Measurements from ENCODE around the gene CFAP251.

Gene CFAP251

GRCh38 chr12:121953695-121954094 is 35.3 kb downstream of the CFAP251 start:
- Histone ChIP-seq H3K9me3 (ENCODE audit: severe bottlenecking) (peaks cover 5% of the 10 kb centered on the region), H3K36me3 (ENCODE audit: low read depth) (peaks cover 57% of the 10 kb centered on the region), H3K4me1 (ENCODE audit: insufficient read depth, poor library complexity, severe bottlenecking) (peaks cover 23% of the 10 kb centered on the region), H3K27me3 (ENCODE audit: insufficient read depth, poor library complexity, severe bottlenecking) (no peaks in the 10 kb centered on the region), H3K27ac (ENCODE audit: poor library complexity, severe bottlenecking) (peak overlapping the region; percentile 5), H3K4me3 (ENCODE audit: severe bottlenecking) (no peak overlapping the region)
- no peak for DNase-seq (ENCODE audit: low spot score)
- no peak for ATAC-seq (ENCODE audit: low read depth)
- TF ChIP-seq CTCF (IDR thresholded peaks at IDR 0.05; ENCODE audit: poor library complexity, severe bottlenecking) = no peak

- no peak overlapping the region for H3K27ac ChIP-seq (ENCODE audit: poor library complexity, severe bottlenecking)
- H3K36me3 ChIP-seq (ENCODE audit: low read depth) = peaks cover 72% of the 10 kb centered on the region
- H3K4me3 ChIP-seq (ENCODE audit: severe bottlenecking) = no peak overlapping the region
- ATAC-seq (ENCODE audit: low read depth) (peak; percentile 49; the same call in 1 of the 3 replicates), DNase-seq (ENCODE audit: low spot score) (no peak)
- no peaks in the 10 kb centered on the region for H3K27me3 ChIP-seq (ENCODE audit: insufficient read depth, poor library complexity, severe bottlenecking)
- peak; percentile 69 for TF ChIP-seq CTCF (IDR thresholded peaks at IDR 0.05; ENCODE audit: poor library complexity, severe bottlenecking)
- H3K4me1 ChIP-seq (ENCODE audit: insufficient read depth, poor library complexity, severe bottlenecking) = peaks cover 9% of the 10 kb centered on the region
- H3K9me3 ChIP-seq (ENCODE audit: severe bottlenecking) = peaks cover 5% of the 10 kb centered on the region
Observed at GRCh38 chr12:121955258-121956237, 37.2 kb downstream of the CFAP251 start.

GRCh38 chr12:121957861-121958515 is 39.6 kb downstream of the CFAP251 start:
- no peak for ATAC-seq (ENCODE audit: low read depth)

GRCh38 chr12:121958541-121959240 is 40.3 kb downstream of the CFAP251 start:
- Histone ChIP-seq H3K4me3 (ENCODE audit: severe bottlenecking) (no peak overlapping the region), H3K27ac (ENCODE audit: poor library complexity, severe bottlenecking) (no peak overlapping the region), H3K27me3 (ENCODE audit: insufficient read depth, poor library complexity, severe bottlenecking) (no peaks in the 10 kb centered on the region), H3K4me1 (ENCODE audit: insufficient read depth, poor library complexity, severe bottlenecking) (no peaks in the 10 kb centered on the region), H3K36me3 (ENCODE audit: low read depth) (peaks cover 78% of the 10 kb centered on the region), H3K9me3 (ENCODE audit: severe bottlenecking) (no peaks in the 10 kb centered on the region)
- no peak for ATAC-seq (ENCODE audit: low read depth)
- no peak for TF ChIP-seq CTCF (IDR thresholded peaks at IDR 0.05; ENCODE audit: poor library complexity, severe bottlenecking)
- no peak for DNase-seq (ENCODE audit: low spot score)

More at GRCh38 chr12:121957861-121958515, 39.6 kb downstream of the CFAP251 start:
- no peaks in the 10 kb centered on the region for H3K4me1 ChIP-seq (ENCODE audit: insufficient read depth, poor library complexity, severe bottlenecking)
- H3K9me3 ChIP-seq (ENCODE audit: severe bottlenecking) = peaks cover 5% of the 10 kb centered on the region
- H3K4me3 ChIP-seq (ENCODE audit: severe bottlenecking) = no peak overlapping the region
- H3K36me3 ChIP-seq (ENCODE audit: low read depth) = peaks cover 81% of the 10 kb centered on the region
- DNase-seq (ENCODE audit: low spot score) = no peak
- no peaks in the 10 kb centered on the region for H3K27me3 ChIP-seq (ENCODE audit: insufficient read depth, poor library complexity, severe bottlenecking)
- H3K27ac ChIP-seq (ENCODE audit: poor library complexity, severe bottlenecking) = no peak overlapping the region
- TF ChIP-seq CTCF (IDR thresholded peaks at IDR 0.05; ENCODE audit: poor library complexity, severe bottlenecking) = no peak
